Measurements from ENCODE around the gene NCAPH2.
"Not testable (repeated sequence)": the region's sequence is repeated elsewhere in the genome, so short reads cannot be mapped to it uniquely, and the experiment has no call there.

The NCAPH2 gene

GRCh38 chr22:50516068-50516467, 8.0 kb downstream of the NCAPH2 start:
- POLR2A ChIA-PET = no interaction called here
- DNase-seq (ENCODE audit: extremely low spot score) = no peak
- TF ChIP-seq, protein P1, sequence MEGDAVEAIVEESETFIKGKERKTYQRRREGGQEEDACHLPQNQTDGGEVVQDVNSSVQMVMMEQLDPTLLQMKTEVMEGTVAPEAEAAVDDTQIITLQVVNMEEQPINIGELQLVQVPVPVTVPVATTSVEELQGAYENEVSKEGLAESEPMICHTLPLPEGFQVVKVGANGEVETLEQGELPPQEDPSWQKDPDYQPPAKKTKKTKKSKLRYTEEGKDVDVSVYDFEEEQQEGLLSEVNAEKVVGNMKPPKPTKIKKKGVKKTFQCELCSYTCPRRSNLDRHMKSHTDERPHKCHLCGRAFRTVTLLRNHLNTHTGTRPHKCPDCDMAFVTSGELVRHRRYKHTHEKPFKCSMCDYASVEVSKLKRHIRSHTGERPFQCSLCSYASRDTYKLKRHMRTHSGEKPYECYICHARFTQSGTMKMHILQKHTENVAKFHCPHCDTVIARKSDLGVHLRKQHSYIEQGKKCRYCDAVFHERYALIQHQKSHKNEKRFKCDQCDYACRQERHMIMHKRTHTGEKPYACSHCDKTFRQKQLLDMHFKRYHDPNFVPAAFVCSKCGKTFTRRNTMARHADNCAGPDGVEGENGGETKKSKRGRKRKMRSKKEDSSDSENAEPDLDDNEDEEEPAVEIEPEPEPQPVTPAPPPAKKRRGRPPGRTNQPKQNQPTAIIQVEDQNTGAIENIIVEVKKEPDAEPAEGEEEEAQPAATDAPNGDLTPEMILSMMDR (IDR thresholded peaks at IDR 0.05; ENCODE audit: control extremely low read depth, extremely low read depth, low read depth, missing control alignments) = no peak
- CTCF ChIA-PET = interaction anchor here (4.4 kb wide), 1 partner anchor 9 kb away, joined by 24 read pairs; the partner anchor contains the start of gene SCO2

DNA sequence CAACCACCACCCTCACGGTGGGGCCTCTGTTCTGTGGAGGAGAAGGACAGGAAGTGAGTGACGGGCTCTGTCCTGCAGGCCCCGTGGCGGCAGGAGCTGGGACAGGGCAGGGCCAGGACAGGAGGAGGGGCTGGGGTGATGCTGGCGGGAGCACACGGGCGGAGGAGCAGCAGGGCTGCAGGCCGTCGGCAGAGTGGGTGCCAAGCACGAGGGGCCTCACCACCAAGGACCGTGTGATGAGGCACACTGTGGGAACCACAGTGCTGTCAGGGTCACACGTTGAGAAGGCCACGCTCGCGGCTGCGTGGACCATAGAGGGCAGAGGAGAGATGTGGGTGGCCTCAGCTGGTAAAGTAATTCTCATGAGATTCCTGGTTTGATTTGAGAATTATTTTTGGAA, 8.9 kb downstream of the NCAPH2 start:
- TF ChIP-seq, protein P1 (IDR thresholded peaks at IDR 0.05; ENCODE audit: control extremely low read depth, extremely low read depth, low read depth, missing control alignments) = no peak
- no peak for DNase-seq (ENCODE audit: extremely low spot score)
- ChIA-PET POLR2A (interaction anchor here (0.8 to 1.4 kb wide), 2 partner anchors 9 kb away, joined by 3 to 4 read pairs; partner anchors contain the start of genes LMF2, NCAPH2 and SCO2), CTCF (interaction anchor here (0.8 to 4.4 kb wide), 2 partner anchors 8 to 9 kb away, joined by 3 to 24 read pairs; partner anchors contain the start of genes LMF2 and SCO2)

- CTCF ChIA-PET = interaction anchor here (0.8 to 4.4 kb wide), 4 partner anchors 8 to 46 kb away, joined by 3 to 24 read pairs (median 4); partner anchors contain the start of genes LMF2, SCO2 and SYCE3
- no peak for DNase-seq (ENCODE audit: extremely low spot score)
- POLR2A ChIA-PET = interaction anchor here (0.8 to 1.4 kb wide), 2 partner anchors 8 to 10 kb away, joined by 3 to 4 read pairs; partner anchors contain the start of genes LMF2, NCAPH2 and SCO2
- TF ChIP-seq, protein P1 (IDR thresholded peaks at IDR 0.05; ENCODE audit: control extremely low read depth, extremely low read depth, low read depth, missing control alignments) = no peak
Measured at GRCh38 chr22:50517495-50518260, 9.7 kb downstream of the NCAPH2 start.

DNA sequence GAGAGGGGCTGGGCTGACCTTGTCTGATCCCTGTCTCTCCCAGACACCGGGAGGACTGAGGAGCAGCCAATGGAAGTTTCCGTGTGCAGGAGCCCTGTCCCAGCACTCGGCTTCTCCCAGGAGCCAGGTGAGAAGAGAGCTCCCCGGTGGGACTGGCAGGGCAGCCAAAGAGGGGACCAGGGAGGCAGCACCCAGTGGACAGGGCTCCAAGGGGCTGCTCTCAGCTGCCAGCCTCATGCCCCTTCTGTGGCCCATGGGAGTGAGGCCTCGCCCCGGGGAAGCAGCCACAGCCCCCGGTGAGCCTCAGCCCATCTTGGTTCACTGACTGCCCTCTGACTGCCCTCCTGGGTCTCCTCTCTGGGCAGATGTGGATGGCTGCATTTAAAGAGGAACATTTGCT, 10.6 kb downstream of the NCAPH2 start:
- TF ChIP-seq, protein P1 (IDR thresholded peaks at IDR 0.05; ENCODE audit: control extremely low read depth, extremely low read depth, low read depth, missing control alignments) = no peak

DNA sequence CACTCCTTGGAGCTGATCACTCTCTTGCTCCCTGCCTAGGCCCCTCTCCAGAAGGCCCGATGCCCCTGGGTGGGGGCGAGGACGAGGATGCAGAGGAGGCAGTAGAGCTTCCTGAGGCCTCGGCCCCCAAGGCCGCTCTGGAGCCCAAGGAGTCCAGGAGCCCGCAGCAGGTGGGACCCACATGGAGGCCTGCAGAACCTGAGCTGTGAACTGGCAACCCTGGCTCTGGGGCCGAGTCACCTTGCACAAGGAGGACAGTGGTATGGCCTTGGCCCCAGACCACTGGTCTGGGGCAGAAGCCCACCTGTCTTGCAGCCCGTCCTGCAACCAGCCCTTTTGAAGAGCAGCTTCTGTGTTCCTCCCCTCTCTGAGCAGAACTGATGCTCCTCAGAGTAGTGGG, 11.1 kb downstream of the NCAPH2 start:
- ChIA-PET POLR2A (interaction anchor here (0.5 to 1.1 kb wide), 2 partner anchors 11 to 24 kb away, joined by 4 to 5 read pairs; no protein-coding TSS in a partner anchor), CTCF (interaction anchor here (0.9 to 1.5 kb wide), 3 partner anchors 10 to 102 kb away, joined by 3 to 4 read pairs (median 3); partner anchors contain the start of gene SYCE3)
- TF ChIP-seq, protein P1 (IDR thresholded peaks at IDR 0.05; ENCODE audit: control extremely low read depth, extremely low read depth, low read depth, missing control alignments) = no peak
- no peak for DNase-seq (ENCODE audit: extremely low spot score)

More for the DNA sequence above, 10.6 kb downstream of the NCAPH2 start:
- DNase-seq (ENCODE audit: extremely low spot score) = no peak
- ChIA-PET CTCF (interaction anchor here (0.9 to 1.5 kb wide), 3 partner anchors 10 to 102 kb away, joined by 3 to 4 read pairs (median 3); partner anchors contain the start of gene SYCE3), POLR2A (interaction anchor here (0.5 to 1.4 kb wide), 3 partner anchors 10 to 23 kb away, joined by 4 to 5 read pairs (median 4); partner anchors contain the start of genes LMF2 and NCAPH2)

GRCh38 chr22:50520184-50520583, 12.2 kb downstream of the NCAPH2 start:
- DNase-seq (ENCODE audit: extremely low spot score); CTCF ChIA-PET; POLR2A ChIA-PET: not testable (repeated sequence)

All from GM10248 (cell line).